RWPE1 (cell line): ENCODE results near the gene CDYL.

Experiments
- CTCF ChIA-PET: fragments of 350-600 bp; sonication (Branson Sonifier 250); formaldehyde crosslinking; extraction: SDS; loops from one replicate; lab custom pipeline; 2021; lab: Yijun Ruan, JAX
- POLR2A ChIA-PET: fragments of 400-600 bp; formaldehyde crosslinking; extraction: SDS; loops from one replicate; lab custom pipeline; 2020; ENCODE audit warnings: antibody characterized with exemption; ENCODE audit not compliant: low non-redundant PET; lab: Yijun Ruan, JAX
- DNase-seq: peaks from one replicate; pipeline ENCODE4 v3.0.0; 2012; ENCODE audit warnings: low spot score
- H3K27ac ChIP-seq: fragments of 450-650 bp; 2 replicates; pipeline ENCODE4 v1.5.1; 2017
- CTCF ChIP-seq: fragments of 450-650 bp; conservative IDR thresholded peaks from 2 replicates; pipeline ENCODE4 v1.5.1; 2017; ENCODE audit warnings: low read depth, mild to moderate bottlenecking

Gene CDYL

GRCh38 chr6:4935486-4935885 lies 159.3 kb downstream of the CDYL start:
- DNase-seq = no peak
- H3K27ac ChIP-seq = peak overlapping the region; percentile 43
- ChIA-PET POLR2A (no interaction called here), CTCF (interaction anchor here (0.9 kb wide), 2 partner anchors 9 to 14 kb away, joined by 3 read pairs; no protein-coding TSS in a partner anchor)
- TF ChIP-seq CTCF = no peak

GRCh38 chr6:4935975-4936680 lies 159.9 kb downstream of the CDYL start:
- CTCF ChIA-PET = interaction anchor here (0.9 kb wide), 1 partner anchor 15 kb away, joined by 3 read pairs; no protein-coding TSS in a partner anchor

GRCh38 chr6:4936681-4937041 lies 160.5 kb downstream of the CDYL start:
- CTCF ChIA-PET = no interaction called here
- DNase-seq = peak; percentile 37
- TF ChIP-seq CTCF = peak; percentile 63
- no peak overlapping the region for H3K27ac ChIP-seq
- POLR2A ChIA-PET = no interaction called here

More at GRCh38 chr6:4935975-4936680, 159.9 kb downstream of the CDYL start:
- TF ChIP-seq CTCF = no peak
- H3K27ac ChIP-seq = peak overlapping the region; percentile 43
- DNase-seq = no peak
- POLR2A ChIA-PET = no interaction called here

- H3K27ac ChIP-seq = no peak overlapping the region
- POLR2A ChIA-PET = no interaction called here
- TF ChIP-seq CTCF = no peak
- DNase-seq = no peak
- CTCF ChIA-PET = interaction anchor here (0.6 kb wide), 2 partner anchors 582 to 586 kb away, joined by 3 read pairs; no protein-coding TSS in a partner anchor
Observed at GRCh38 chr6:4937414-4937813, 161.2 kb downstream of the CDYL start.

GRCh38 chr6:4939241-4939640 lies 163.0 kb downstream of the CDYL start:
- ChIA-PET CTCF (no interaction called here), POLR2A (no interaction called here)
- TF ChIP-seq CTCF = no peak
- H3K27ac ChIP-seq = no peak overlapping the region
- DNase-seq = no peak

GRCh38 chr6:4940416-4940815 lies 164.2 kb downstream of the CDYL start:
- POLR2A ChIA-PET = no interaction called here
- peak overlapping the region; percentile 63 for H3K27ac ChIP-seq

More at GRCh38 chr6:4940416-4940815, 164.2 kb downstream of the CDYL start:
- no peak for TF ChIP-seq CTCF
- CTCF ChIA-PET = no interaction called here
- DNase-seq = no peak
